Measurements from ENCODE around the gene ROR1. TPM values are rescaled to one million over a fixed set of nuclear protein-coding genes. Genes with fewer than 3 reads are reported as not detected.
A peak's percentile ranks its signal among the peaks of the same experiment; 100 is the strongest.
"Not testable (repeated sequence)": the region's sequence is repeated elsewhere in the genome, so short reads cannot be mapped to it uniquely, and the experiment has no call there.

ROR1 gene
- total and polyA plus RNA-seq, 4 donors: 4.0 to 30.9 (median 11.4) TPM

GRCh38 chr1:63804829-63805484 lies 31.1 kb downstream of the ROR1 start:
- Histone ChIP-seq H3K27me3 (ENCODE audit: control insufficient read depth in 1 of 2, insufficient read depth in 2 of 2, low read length in 1 of 2) (no peaks in the 10 kb centered on the region), H3K27ac (ENCODE audit: low read depth in 1 of 2, low read length in 2 of 2) (no peak overlapping the region), H3K4me3 (ENCODE audit: low read length in 2 of 2) (no peak overlapping the region), H3K4me1 (ENCODE audit: control insufficient read depth in 1 of 2, insufficient read depth in 2 of 2, low read length in 2 of 2) (peaks cover 0 to 12% of the 10 kb centered on the region in 2 donors), H3K36me3 (ENCODE audit: control insufficient read depth in 1 of 2, insufficient read depth in 2 of 2, low read length in 1 of 2) (no peaks in the 10 kb centered on the region), H3K9me3 (ENCODE audit: control insufficient read depth, low read length) (no peaks in the 10 kb centered on the region)
- 32 to 37% methylated on average over 5 of the region's 5 CpGs for WGBS, 2 donors
- intact Hi-C loops (cut with DNase I): loop anchor here in 1 of 2 donors (5.0 kb wide), 1 partner anchor 77 kb away; no protein-coding TSS in a partner anchor
- DNase-seq: no peak
- no peak for ATAC-seq (ENCODE audit: low FRiP score)

- DNase-seq (no peak), ATAC-seq (ENCODE audit: low FRiP score) (no peak)
- intact Hi-C loops (cut with DNase I): no loop called here
- no peak overlapping the region for H3K4me3 ChIP-seq (ENCODE audit: low read length in 2 of 2)
- 69 to 76% methylated on average over 1 of the region's 1 CpG for WGBS, 2 donors
- no peaks in the 10 kb centered on the region for H3K36me3 ChIP-seq (ENCODE audit: control insufficient read depth in 1 of 2, insufficient read depth in 2 of 2, low read length in 1 of 2)
- H3K4me1 ChIP-seq (ENCODE audit: control insufficient read depth in 1 of 2, insufficient read depth in 2 of 2, low read length in 2 of 2): peaks cover 3 to 28% of the 10 kb centered on the region in 2 donors
- no peaks in the 10 kb centered on the region for H3K27me3 ChIP-seq (ENCODE audit: control insufficient read depth in 1 of 2, insufficient read depth in 2 of 2, low read length in 1 of 2)
- no peak overlapping the region for H3K27ac ChIP-seq (ENCODE audit: low read depth in 1 of 2, low read length in 2 of 2)
- no peaks in the 10 kb centered on the region for H3K9me3 ChIP-seq (ENCODE audit: control insufficient read depth, low read length)
These were observed 33.2 kb downstream of the ROR1 start for GRCh38 chr1:63807046-63807445.

- H3K27ac ChIP-seq (ENCODE audit: low read depth in 1 of 2, low read length in 2 of 2): no peak overlapping the region
- ATAC-seq (ENCODE audit: low FRiP score): no peak
- H3K4me1 ChIP-seq (ENCODE audit: control insufficient read depth in 1 of 2, insufficient read depth in 2 of 2, low read length in 2 of 2): peaks cover 6 to 25% of the 10 kb centered on the region in 2 donors
- no peaks in the 10 kb centered on the region for H3K9me3 ChIP-seq (ENCODE audit: control insufficient read depth, low read length)
- WGBS, 2 donors: 5 to 15% methylated on average over 3 of the region's 3 CpGs
- no peak for DNase-seq
- no peak overlapping the region for H3K4me3 ChIP-seq (ENCODE audit: low read length in 2 of 2)
- no peaks in the 10 kb centered on the region for H3K27me3 ChIP-seq (ENCODE audit: control insufficient read depth in 1 of 2, insufficient read depth in 2 of 2, low read length in 1 of 2)
- no peaks in the 10 kb centered on the region for H3K36me3 ChIP-seq (ENCODE audit: control insufficient read depth in 1 of 2, insufficient read depth in 2 of 2, low read length in 1 of 2)
- intact Hi-C loops (cut with DNase I): no loop called here
These were observed 37.2 kb downstream of the ROR1 start for GRCh38 chr1:63810936-63811469.

GRCh38 chr1:63812071-63812700 lies 38.4 kb downstream of the ROR1 start:
- intact Hi-C loops (cut with DNase I): no loop called here
- ATAC-seq (ENCODE audit: low FRiP score): no peak

GRCh38 chr1:63813829-63814277 lies 40.0 kb downstream of the ROR1 start:
- WGBS, 2 donors: 4 to 5% methylated on average over 3 of the region's 3 CpGs

More at GRCh38 chr1:63812071-63812700, 38.4 kb downstream of the ROR1 start:
- WGBS, 2 donors: 97% methylated on average over 6 of the region's 6 CpGs
- Histone ChIP-seq H3K4me1 (ENCODE audit: control insufficient read depth in 1 of 2, insufficient read depth in 2 of 2, low read length in 2 of 2) (peaks cover 8 to 27% of the 10 kb centered on the region in 2 donors), H3K9me3 (ENCODE audit: control insufficient read depth, low read length) (no peaks in the 10 kb centered on the region), H3K27ac (ENCODE audit: low read depth in 1 of 2, low read length in 2 of 2) (no peak overlapping the region), H3K4me3 (ENCODE audit: low read length in 2 of 2) (no peak overlapping the region), H3K27me3 (ENCODE audit: control insufficient read depth in 1 of 2, insufficient read depth in 2 of 2, low read length in 1 of 2) (no peaks in the 10 kb centered on the region), H3K36me3 (ENCODE audit: control insufficient read depth in 1 of 2, insufficient read depth in 2 of 2, low read length in 1 of 2) (no peaks in the 10 kb centered on the region)
- no peak for DNase-seq

GRCh38 chr1:63816217-63816815 lies 42.5 kb downstream of the ROR1 start:
- H3K27ac ChIP-seq (ENCODE audit: low read depth in 1 of 2, low read length in 2 of 2): peak overlapping the region in 1 of 2 donors; percentile 23
- ATAC-seq (ENCODE audit: low FRiP score); H3K9me3 ChIP-seq (ENCODE audit: control insufficient read depth, low read length); H3K36me3 ChIP-seq (ENCODE audit: control insufficient read depth in 1 of 2, insufficient read depth in 2 of 2, low read length in 1 of 2); H3K27me3 ChIP-seq (ENCODE audit: control insufficient read depth in 1 of 2, insufficient read depth in 2 of 2, low read length in 1 of 2); H3K4me3 ChIP-seq (ENCODE audit: low read length in 2 of 2); DNase-seq; intact Hi-C loops (cut with DNase I): not testable (repeated sequence)
- WGBS, 2 donors: 65 to 72% methylated on average over 5 of the region's 5 CpGs
- peaks cover 12 to 33% of the 10 kb centered on the region in 2 donors for H3K4me1 ChIP-seq (ENCODE audit: control insufficient read depth in 1 of 2, insufficient read depth in 2 of 2, low read length in 2 of 2)

More at GRCh38 chr1:63813829-63814277, 40.0 kb downstream of the ROR1 start:
- H3K4me3 ChIP-seq (ENCODE audit: low read length in 2 of 2): no peak overlapping the region
- H3K36me3 ChIP-seq (ENCODE audit: control insufficient read depth in 1 of 2, insufficient read depth in 2 of 2, low read length in 1 of 2): no peaks in the 10 kb centered on the region
- ATAC-seq (ENCODE audit: low FRiP score) (peak; percentile 55), DNase-seq (peak in 1 of 2 donors; percentile 54)
- intact Hi-C loops (cut with DNase I): no loop called here
- peaks cover 12 to 33% of the 10 kb centered on the region in 2 donors for H3K4me1 ChIP-seq (ENCODE audit: control insufficient read depth in 1 of 2, insufficient read depth in 2 of 2, low read length in 2 of 2)
- no peaks in the 10 kb centered on the region for H3K9me3 ChIP-seq (ENCODE audit: control insufficient read depth, low read length)
- peak overlapping the region; percentile 79 to 82 for H3K27ac ChIP-seq (ENCODE audit: low read depth in 1 of 2, low read length in 2 of 2)
- H3K27me3 ChIP-seq (ENCODE audit: control insufficient read depth in 1 of 2, insufficient read depth in 2 of 2, low read length in 1 of 2): no peaks in the 10 kb centered on the region

- H3K27ac ChIP-seq (ENCODE audit: low read depth in 1 of 2, low read length in 2 of 2): no peak overlapping the region
- no peak for DNase-seq
- no peaks in the 10 kb centered on the region for H3K9me3 ChIP-seq (ENCODE audit: control insufficient read depth, low read length)
- intact Hi-C loops (cut with DNase I): no loop called here
- WGBS, 2 donors: 4 to 6% methylated on average over 5 of the region's 5 CpGs
- peak overlapping the region in 1 of 2 donors; percentile 10 for H3K4me3 ChIP-seq (ENCODE audit: low read length in 2 of 2)
- ATAC-seq (ENCODE audit: low FRiP score): no peak
- no peaks in the 10 kb centered on the region for H3K36me3 ChIP-seq (ENCODE audit: control insufficient read depth in 1 of 2, insufficient read depth in 2 of 2, low read length in 1 of 2)
- H3K27me3 ChIP-seq (ENCODE audit: control insufficient read depth in 1 of 2, insufficient read depth in 2 of 2, low read length in 1 of 2): no peaks in the 10 kb centered on the region
- H3K4me1 ChIP-seq (ENCODE audit: control insufficient read depth in 1 of 2, insufficient read depth in 2 of 2, low read length in 2 of 2): peaks cover 12 to 26% of the 10 kb centered on the region in 2 donors
These were observed 43.4 kb downstream of the ROR1 start for GRCh38 chr1:63817152-63817667.

GRCh38 chr1:63817700-63818099 lies 43.9 kb downstream of the ROR1 start:
- H3K4me1 ChIP-seq (ENCODE audit: control insufficient read depth in 1 of 2, insufficient read depth in 2 of 2, low read length in 2 of 2): peaks cover 12 to 24% of the 10 kb centered on the region in 2 donors
- H3K4me3 ChIP-seq (ENCODE audit: low read length in 2 of 2): no peak overlapping the region
- ATAC-seq (ENCODE audit: low FRiP score) (no peak), DNase-seq (no peak)
- intact Hi-C loops (cut with DNase I): no loop called here
- no peak overlapping the region for H3K27ac ChIP-seq (ENCODE audit: low read depth in 1 of 2, low read length in 2 of 2)
- H3K36me3 ChIP-seq (ENCODE audit: control insufficient read depth in 1 of 2, insufficient read depth in 2 of 2, low read length in 1 of 2): no peaks in the 10 kb centered on the region
- no peaks in the 10 kb centered on the region for H3K9me3 ChIP-seq (ENCODE audit: control insufficient read depth, low read length)
- WGBS, 2 donors: 23 to 30% methylated on average over 6 of the region's 6 CpGs
- no peaks in the 10 kb centered on the region for H3K27me3 ChIP-seq (ENCODE audit: control insufficient read depth in 1 of 2, insufficient read depth in 2 of 2, low read length in 1 of 2)
